ENCODE measurements around the gene CYTH2. TPM values are rescaled to one million over a fixed set of nuclear protein-coding genes. Genes with fewer than 3 reads are reported as not detected.

Gene CYTH2
- total RNA-seq, 2 donors from 2014 or later = 55.4 to 70.2 TPM

- no peaks in the 10 kb centered on the region for H3K9me3 ChIP-seq
- H3K27ac ChIP-seq = no peak overlapping the region
- no peak overlapping the region for H3K4me3 ChIP-seq
- H3K36me3 ChIP-seq = no peaks in the 10 kb centered on the region
- peaks cover 17% of the 10 kb centered on the region for H3K27me3 ChIP-seq
- intact Hi-C loops (cut with DNase I) = no loop called here
- TF ChIP-seq CTCF (IDR thresholded peaks at IDR 0.05) = no peak
- no peak overlapping the region for H3K9ac ChIP-seq (ENCODE audit: low read depth in 2 of 2, low read length in 2 of 2)
- no peaks in the 10 kb centered on the region for H3K4me1 ChIP-seq
- no peak for DNase-seq
These were observed 30.3 kb downstream of the CYTH2 start for GRCh38 chr19:48499316-48500090.

- Histone ChIP-seq H3K4me3 (peak overlapping the region; percentile 22), H3K9me3 (no peaks in the 10 kb centered on the region), H3K36me3 (no peaks in the 10 kb centered on the region), H3K27me3 (peaks cover 17% of the 10 kb centered on the region), H3K9ac (ENCODE audit: low read depth in 2 of 2, low read length in 2 of 2) (peak overlapping the region in 1 of 2 donors; percentile 26), H3K27ac (peak overlapping the region; percentile 17), H3K4me1 (no peaks in the 10 kb centered on the region)
- intact Hi-C loops (cut with DNase I) = no loop called here
- no peak for DNase-seq
- TF ChIP-seq CTCF (IDR thresholded peaks at IDR 0.05) = no peak
These were observed 31.8 kb downstream of the CYTH2 start for GRCh38 chr19:48500830-48501493.

- Histone ChIP-seq H3K4me3 (peak overlapping the region; percentile 22), H3K4me1 (no peaks in the 10 kb centered on the region), H3K27me3 (peaks cover 17% of the 10 kb centered on the region), H3K27ac (peak overlapping the region; percentile 17), H3K36me3 (no peaks in the 10 kb centered on the region), H3K9me3 (no peaks in the 10 kb centered on the region), H3K9ac (ENCODE audit: low read depth in 2 of 2, low read length in 2 of 2) (peak overlapping the region in 1 of 2 donors; percentile 26)
- intact Hi-C loops (cut with DNase I) = no loop called here
- TF ChIP-seq CTCF (IDR thresholded peaks at IDR 0.05) = no peak
- DNase-seq = peak; percentile 89
These were observed 32.6 kb downstream of the CYTH2 start for GRCh38 chr19:48501494-48502349.

GRCh38 chr19:48502350-48503018, 33.3 kb downstream of the CYTH2 start:
- TF ChIP-seq CTCF (IDR thresholded peaks at IDR 0.05) = no peak
- H3K36me3 ChIP-seq = no peaks in the 10 kb centered on the region
- no peak for DNase-seq
- no peaks in the 10 kb centered on the region for H3K9me3 ChIP-seq
- H3K9ac ChIP-seq (ENCODE audit: low read depth in 2 of 2, low read length in 2 of 2) = peak overlapping the region in 1 of 2 donors; percentile 43
- no peaks in the 10 kb centered on the region for H3K4me1 ChIP-seq
- H3K27me3 ChIP-seq = peaks cover 11% of the 10 kb centered on the region
- H3K4me3 ChIP-seq = no peak overlapping the region
- intact Hi-C loops (cut with DNase I) = no loop called here
- H3K27ac ChIP-seq = no peak overlapping the region
